ENCODE measurements around the gene HS6ST1.
"Not testable (repeated sequence)": the region's sequence is repeated elsewhere in the genome, so short reads cannot be mapped to it uniquely, and the experiment has no call there.

Gene HS6ST1

DNA sequence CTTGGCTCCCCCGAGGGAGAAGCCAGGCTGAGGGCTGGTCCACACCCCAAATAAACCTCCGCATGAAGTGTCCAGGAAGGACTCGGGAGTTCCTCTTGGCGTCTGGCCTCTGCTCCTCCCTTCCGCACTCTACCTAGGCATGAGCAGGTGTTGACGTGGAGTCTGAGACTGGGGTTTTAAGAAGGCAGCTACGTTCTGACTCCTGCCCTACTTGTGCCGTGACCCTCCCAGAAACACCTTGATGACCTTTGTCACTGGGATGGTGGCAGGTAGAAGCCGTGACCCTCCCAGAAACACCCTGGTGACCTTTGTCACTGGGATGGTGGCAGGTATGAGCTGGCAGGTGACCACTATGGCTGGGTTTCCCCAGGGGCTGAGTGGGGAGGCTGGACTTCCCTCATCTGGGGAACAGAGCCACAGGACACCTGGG is 54.8 kb downstream of the HS6ST1 start:
- no peak for DNase-seq (ENCODE audit: insufficient read length)
- no peak for FAIRE-seq
- TF ChIP-seq POLR2AphosphoS5 (IDR thresholded peaks at IDR 0.05; ENCODE audit: low read depth, low read length), result no peak
- TF ChIP-seq TAF1 (IDR thresholded peaks at IDR 0.05; ENCODE audit: borderline replicate concordance, low read depth, low read length), result no peak
- no peak for TF ChIP-seq POLR2A (IDR thresholded peaks at IDR 0.05; ENCODE audit: low read depth, low read length)

DNA sequence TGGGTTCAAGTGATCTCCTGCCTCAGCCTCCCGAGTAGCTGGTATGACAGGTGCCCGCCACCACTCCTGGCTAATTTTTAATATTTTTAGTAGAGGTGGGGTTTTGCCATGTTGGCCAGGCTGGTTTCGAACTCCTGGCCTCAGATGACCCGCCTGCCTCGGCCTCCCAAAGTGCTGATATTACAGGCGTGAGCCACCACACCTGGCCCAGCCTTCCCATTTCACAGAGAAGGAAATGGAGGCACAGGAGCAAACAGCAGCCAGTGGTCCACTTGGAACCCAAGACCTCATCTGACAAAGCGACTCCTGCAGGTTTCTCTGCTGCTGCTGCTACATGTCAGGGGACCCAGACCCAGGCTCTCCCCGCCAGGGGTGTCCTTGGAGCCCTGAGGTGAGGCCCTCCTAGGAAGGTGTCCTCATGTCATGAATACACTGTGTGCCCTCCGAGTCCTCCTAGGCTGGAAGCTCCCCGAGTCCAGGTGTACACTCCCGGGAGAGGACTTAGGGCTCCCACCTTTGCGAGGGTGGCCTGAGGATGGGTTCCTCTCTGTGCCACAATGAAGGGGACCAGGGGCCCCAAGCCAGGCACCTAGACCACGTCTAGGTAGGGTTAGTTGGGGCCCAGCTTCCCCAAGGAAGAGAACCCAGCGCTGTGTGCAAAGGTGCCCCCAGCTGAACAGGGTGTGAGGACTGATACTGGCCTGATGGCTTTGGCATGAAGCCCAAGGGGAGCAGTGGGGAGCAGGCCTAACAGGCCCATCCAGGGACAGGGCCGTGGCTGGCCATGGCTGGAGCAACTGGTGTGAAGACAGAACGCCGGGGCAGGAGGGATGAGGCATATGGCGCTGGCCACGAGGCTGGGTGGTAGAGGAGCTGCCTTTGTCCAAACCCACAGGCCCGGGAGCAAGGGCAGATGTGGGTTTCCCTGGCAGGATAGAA is 56.1 kb downstream of the HS6ST1 start:
- DNase-seq (ENCODE audit: insufficient read length), result no peak
- no peak for FAIRE-seq
- TF ChIP-seq POLR2AphosphoS5 (IDR thresholded peaks at IDR 0.05; ENCODE audit: low read depth, low read length) (no peak), POLR2A (IDR thresholded peaks at IDR 0.05; ENCODE audit: low read depth, low read length) (no peak), TAF1 (IDR thresholded peaks at IDR 0.05; ENCODE audit: borderline replicate concordance, low read depth, low read length) (no peak)

DNA sequence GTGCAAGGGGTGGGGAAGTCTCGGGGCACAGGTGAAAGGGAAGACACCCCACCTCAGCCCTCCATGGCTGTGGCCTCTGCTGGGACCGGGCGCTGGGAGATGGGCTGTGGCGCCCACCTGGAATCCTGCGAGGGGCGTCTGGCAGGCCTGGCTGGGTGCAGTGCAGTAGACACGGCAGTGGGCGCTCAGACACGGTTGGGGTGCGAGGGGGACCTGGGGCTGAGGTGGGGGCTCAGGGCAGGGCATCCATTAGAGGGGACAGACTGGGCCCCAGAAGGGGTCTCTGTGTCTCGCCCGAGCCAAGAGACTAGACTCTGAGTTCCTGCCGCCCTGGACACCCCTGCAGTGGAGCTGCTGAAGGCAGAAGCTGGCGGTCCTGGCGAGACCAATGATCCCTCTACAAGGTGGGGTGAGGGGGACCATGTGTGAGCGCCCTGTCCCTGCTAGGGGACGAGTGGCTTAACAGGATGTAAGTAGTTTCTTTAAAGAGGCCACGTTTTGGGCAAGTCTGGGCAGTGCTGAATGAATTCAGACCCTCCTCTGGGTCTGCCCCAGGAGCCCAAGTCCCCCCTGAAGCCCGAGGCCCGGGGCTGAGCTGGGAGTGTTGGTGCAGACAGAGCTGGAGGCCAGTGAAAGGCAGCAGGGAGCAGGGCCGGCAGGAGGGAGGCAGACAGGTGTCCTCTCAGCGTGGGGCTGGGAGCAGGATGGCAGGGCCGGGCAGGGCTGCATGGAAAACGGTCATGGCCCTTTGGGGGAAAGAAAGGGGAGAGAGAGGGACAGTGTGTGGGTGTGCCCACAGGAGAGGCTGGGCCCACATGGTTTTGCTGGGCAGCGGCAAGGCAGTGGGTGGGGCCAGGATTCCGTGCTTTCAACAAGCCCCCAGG is 57.2 kb downstream of the HS6ST1 start:
- TF ChIP-seq POLR2AphosphoS5 (IDR thresholded peaks at IDR 0.05; ENCODE audit: low read depth, low read length), result no peak
- no peak for TF ChIP-seq TAF1 (IDR thresholded peaks at IDR 0.05; ENCODE audit: borderline replicate concordance, low read depth, low read length)
- TF ChIP-seq POLR2A (IDR thresholded peaks at IDR 0.05; ENCODE audit: low read depth, low read length), result no peak
- no peak for DNase-seq (ENCODE audit: insufficient read length)
- no peak for FAIRE-seq

DNA sequence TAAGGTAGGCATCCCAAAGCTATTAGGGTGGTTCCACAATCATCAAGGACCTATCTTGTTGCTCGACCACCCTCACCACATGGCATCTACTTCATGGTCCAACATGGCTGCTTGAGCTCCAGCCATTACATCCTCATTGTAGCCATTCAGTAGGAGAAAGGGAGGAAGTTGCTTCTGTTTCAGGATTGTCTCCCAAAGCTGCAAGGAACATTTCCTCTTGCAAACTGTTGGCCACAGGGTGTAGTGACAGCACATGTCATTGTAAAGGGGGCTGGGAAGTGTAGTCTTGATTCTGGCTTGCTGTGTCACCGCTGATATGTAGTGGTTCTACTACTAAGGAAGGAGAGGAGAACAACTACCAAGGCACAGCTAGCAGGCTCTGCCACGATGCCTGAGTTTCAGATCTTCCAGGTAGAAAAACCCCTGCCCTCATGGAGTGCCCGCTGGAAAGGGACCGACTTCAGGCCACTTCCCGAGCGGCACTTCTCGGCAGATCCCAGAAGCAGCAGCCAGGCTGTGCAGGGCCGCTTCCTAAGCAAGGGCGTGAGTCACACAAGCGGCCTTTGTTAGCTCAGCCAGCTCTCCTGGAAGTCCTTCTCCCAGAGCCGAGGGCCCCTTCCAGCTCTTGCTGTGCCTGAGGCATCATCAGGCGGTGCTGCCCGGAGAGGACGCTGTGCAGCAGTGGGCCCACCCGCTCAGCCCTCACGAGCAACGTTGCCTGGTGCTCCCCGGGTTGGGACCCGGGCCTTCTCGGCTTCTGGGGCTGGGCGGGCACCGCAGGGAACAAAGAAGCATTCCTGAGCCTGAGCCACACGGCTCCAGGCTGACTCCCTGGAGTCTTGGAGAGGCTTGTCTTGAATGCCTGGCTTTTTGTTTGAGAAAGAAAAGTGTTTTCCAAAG is 58.2 kb downstream of the HS6ST1 start:
- no peak for FAIRE-seq
- TF ChIP-seq POLR2AphosphoS5 (IDR thresholded peaks at IDR 0.05; ENCODE audit: low read depth, low read length) (no peak), POLR2A (IDR thresholded peaks at IDR 0.05; ENCODE audit: low read depth, low read length) (no peak), TAF1 (IDR thresholded peaks at IDR 0.05; ENCODE audit: borderline replicate concordance, low read depth, low read length) (no peak)
- DNase-seq (ENCODE audit: insufficient read length), result no peak

DNA sequence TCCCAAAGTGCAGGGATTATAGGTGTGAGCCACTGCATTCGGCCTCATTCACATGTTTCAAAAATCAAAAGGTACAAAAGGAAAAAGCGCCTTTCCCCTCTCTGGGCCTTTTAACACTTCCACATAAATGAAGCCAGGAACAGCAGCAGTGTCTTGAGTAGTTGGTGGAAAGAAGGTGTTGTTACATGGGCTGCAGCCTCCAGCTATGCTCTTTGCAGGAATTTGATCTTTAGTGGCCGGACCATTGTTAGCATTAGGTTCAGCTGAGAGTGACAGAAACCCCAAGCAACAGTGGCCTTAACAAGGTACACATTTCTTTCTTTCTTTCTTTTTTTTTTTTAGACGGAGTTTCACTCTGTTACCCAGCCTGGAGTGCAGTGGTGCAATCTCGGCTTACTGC is 59.1 kb downstream of the HS6ST1 start:
- no peak for TF ChIP-seq POLR2AphosphoS5 (IDR thresholded peaks at IDR 0.05; ENCODE audit: low read depth, low read length)
- TF ChIP-seq POLR2A (IDR thresholded peaks at IDR 0.05; ENCODE audit: low read depth, low read length), result no peak
- no peak for TF ChIP-seq TAF1 (IDR thresholded peaks at IDR 0.05; ENCODE audit: borderline replicate concordance, low read depth, low read length)
- no peak for DNase-seq (ENCODE audit: insufficient read length)
- FAIRE-seq, result no peak

DNA sequence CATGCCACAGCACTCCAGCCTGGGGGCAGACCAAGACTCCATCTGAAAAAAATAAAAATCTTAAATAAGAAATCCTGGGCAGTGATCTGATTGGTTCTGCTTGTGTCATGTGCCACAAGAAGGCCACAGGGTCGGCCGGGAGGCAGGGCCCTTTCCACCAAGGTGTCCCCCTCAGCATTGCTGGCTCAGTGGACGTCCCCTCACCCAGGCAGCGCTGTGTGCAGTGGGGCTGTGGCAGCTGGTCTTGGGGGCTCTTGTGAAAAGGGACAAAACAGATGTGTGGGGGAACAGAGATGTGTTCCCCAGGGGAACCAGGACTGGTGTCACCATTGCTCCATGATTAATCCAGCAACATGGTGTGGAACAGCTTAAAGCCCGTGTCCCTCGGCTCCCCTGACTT is 60.5 kb downstream of the HS6ST1 start:
- DNase-seq (ENCODE audit: insufficient read length) (no peak), FAIRE-seq (no peak)
- TF ChIP-seq POLR2AphosphoS5 (IDR thresholded peaks at IDR 0.05; ENCODE audit: low read depth, low read length), result no peak
- TF ChIP-seq POLR2A (IDR thresholded peaks at IDR 0.05; ENCODE audit: low read depth, low read length), result no peak
- TF ChIP-seq TAF1 (IDR thresholded peaks at IDR 0.05; ENCODE audit: borderline replicate concordance, low read depth, low read length), result no peak

DNA sequence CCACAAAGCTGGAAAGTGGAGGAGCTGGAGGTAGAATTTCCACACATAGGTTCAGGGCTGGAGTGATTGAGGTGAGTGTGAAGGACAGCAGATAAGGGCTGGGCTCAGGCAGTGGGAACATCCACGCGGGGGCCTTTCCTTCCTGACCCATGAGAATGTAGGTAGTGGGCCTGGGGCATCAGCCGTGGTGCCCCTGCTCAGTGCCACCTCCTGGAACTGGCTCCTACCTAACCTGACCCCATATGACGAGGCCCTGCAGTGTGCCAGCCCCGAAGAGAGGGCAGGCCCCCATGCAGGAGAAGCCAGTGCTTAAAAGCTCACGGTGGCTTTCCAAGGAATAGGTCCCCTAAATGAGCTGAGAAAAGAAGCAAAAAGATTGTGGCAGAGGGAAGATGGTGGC is 66.2 kb downstream of the HS6ST1 start:
- no peak for DNase-seq (ENCODE audit: insufficient read length)
- FAIRE-seq, result no peak

DNA sequence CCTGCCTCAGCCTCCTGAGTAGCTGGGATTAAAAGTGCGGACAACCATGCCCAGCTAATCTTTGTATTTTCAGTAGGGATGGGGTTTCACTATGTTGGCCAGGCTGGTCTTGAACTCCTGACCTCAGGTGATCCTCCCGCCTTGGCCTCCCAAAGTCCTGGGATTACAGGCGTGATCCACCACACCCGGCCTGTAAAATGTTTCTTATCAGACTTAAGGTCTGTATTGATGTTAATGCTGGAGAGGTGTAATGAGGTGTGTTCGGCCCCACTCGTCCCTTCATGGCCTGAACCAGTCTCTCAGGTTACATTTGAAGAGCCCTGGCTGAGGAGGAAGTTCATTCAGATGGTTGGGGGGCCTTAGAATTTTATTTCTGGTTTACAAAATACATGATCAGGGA is 66.6 kb downstream of the HS6ST1 start:
- FAIRE-seq; DNase-seq (ENCODE audit: insufficient read length): not testable (repeated sequence)

More for the DNA sequence above, 66.2 kb downstream of the HS6ST1 start:
- TF ChIP-seq POLR2A (IDR thresholded peaks at IDR 0.05; ENCODE audit: low read depth, low read length) (no peak), TAF1 (IDR thresholded peaks at IDR 0.05; ENCODE audit: borderline replicate concordance, low read depth, low read length) (no peak), POLR2AphosphoS5 (IDR thresholded peaks at IDR 0.05; ENCODE audit: low read depth, low read length) (no peak)

DNA sequence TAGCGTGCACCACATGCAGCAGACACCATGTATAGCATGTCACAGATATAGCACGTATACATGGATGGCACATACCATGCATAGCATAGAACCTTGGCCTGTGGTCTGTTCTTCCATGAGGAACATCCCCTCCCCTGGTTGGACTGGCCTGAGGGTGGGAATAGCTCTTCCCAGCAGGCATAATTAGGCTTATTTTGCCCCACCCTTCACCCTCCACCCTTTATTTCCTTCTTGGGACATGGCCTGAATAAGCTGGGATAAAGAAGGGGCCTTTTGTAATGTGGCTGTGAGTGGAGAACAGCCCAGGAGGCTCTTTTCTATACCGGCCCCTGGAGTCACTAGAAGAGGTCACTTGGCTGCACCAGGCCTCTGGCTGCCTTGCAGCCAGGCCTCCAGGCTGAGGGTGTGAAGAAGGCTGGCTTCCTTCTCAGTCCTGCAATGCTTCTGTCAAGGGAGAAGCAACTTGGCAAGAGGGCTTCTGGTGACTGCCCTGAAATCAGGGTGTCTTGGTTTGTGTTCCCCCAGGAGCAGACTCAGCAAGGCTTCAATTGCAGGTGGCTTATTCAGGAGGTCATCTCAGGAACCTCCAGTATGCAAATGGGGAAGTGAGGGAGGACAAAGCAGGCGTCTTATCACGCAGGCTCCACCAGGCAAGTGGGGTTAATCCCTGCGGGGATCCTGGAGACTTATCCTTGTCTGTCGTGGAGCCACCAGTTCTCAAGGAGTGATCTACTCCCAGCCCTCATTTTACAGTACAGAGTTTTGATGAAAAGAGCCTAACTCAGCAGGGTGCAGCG is 68.2 kb downstream of the HS6ST1 start:
- no peak for FAIRE-seq
- DNase-seq (ENCODE audit: insufficient read length), result no peak

DNA sequence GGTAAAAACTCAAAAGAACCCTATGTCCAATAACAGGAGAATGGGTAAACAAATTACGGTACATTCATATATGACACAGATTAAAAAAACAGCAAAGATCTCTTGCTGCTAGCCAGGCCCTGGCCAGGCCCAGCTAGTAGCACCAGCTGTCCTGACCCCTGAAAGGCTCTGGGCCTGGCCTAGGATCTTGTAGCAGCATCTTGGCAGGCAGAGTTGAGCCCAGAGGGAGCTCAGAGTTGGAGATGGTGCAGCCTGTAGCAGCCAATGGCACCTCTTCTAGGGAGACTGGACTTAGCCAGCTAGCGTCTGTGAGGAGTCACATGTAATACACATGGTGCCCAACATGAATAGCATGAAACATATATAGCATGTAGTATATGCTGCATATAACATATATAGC is 69.1 kb downstream of the HS6ST1 start:
- TF ChIP-seq TAF1 (IDR thresholded peaks at IDR 0.05; ENCODE audit: borderline replicate concordance, low read depth, low read length), result no peak
- no peak for TF ChIP-seq POLR2AphosphoS5 (IDR thresholded peaks at IDR 0.05; ENCODE audit: low read depth, low read length)
- no peak for TF ChIP-seq POLR2A (IDR thresholded peaks at IDR 0.05; ENCODE audit: low read depth, low read length)
- FAIRE-seq (no peak), DNase-seq (ENCODE audit: insufficient read length) (no peak)

More for the DNA sequence above, 68.2 kb downstream of the HS6ST1 start:
- TF ChIP-seq TAF1 (IDR thresholded peaks at IDR 0.05; ENCODE audit: borderline replicate concordance, low read depth, low read length) (no peak), POLR2AphosphoS5 (IDR thresholded peaks at IDR 0.05; ENCODE audit: low read depth, low read length) (no peak), POLR2A (IDR thresholded peaks at IDR 0.05; ENCODE audit: low read depth, low read length) (no peak)
